Keratinocyte (primary cell): ENCODE data around the gene PLXNA3. TPM values are rescaled to one million over a fixed set of nuclear protein-coding genes. Genes with fewer than 3 reads are reported as not detected.

Source experiments
- DNase-seq: peaks from one replicate; pipeline ENCODE4 v3.0.0-alpha.2; 2011; ENCODE audit warnings: low read depth, missing footprints, low spot score
- FAIRE-seq: peaks from 2 replicates; lab custom pipeline; 2011; peaks lifted over from hg19 to GRCh38; lab: Jason Lieb, UNC
- H2AFZ ChIP-seq: 2 replicates; pipeline ENCODE4 v1.6.0; 2012; ENCODE audit warnings: low read length, control low read depth, inconsistent platforms; ENCODE audit not compliant: control insufficient read depth
- H3K27ac ChIP-seq: 2 replicates; pipeline ENCODE4 v1.5.1; 2011; ENCODE audit warnings: low read length; ENCODE audit not compliant: control insufficient read depth, insufficient read depth
- H3K27me3 ChIP-seq: 3 replicates; pipeline ENCODE4 v1.6.0; 2011; ENCODE audit warnings: low read length; ENCODE audit not compliant: control insufficient read depth, insufficient read depth; ENCODE audit errors: extremely low read depth
- H3K36me3 ChIP-seq, 2 experiments: 2 replicates in 1 of 2; 3 replicates in 1 of 2; pipeline ENCODE4 v1.5.1; 2011; ENCODE audit warnings: low read length in 2 of 2, mild to moderate bottlenecking in 1 of 2; ENCODE audit not compliant: control insufficient read depth in 2 of 2, insufficient read depth in 2 of 2; ENCODE audit errors: extremely low read depth in 1 of 2
- H3K4me1 ChIP-seq: 3 replicates; pipeline ENCODE4 v1.5.1; 2011; ENCODE audit warnings: low read length; ENCODE audit not compliant: control insufficient read depth, insufficient read depth; ENCODE audit errors: extremely low read depth
- H3K4me2 ChIP-seq: 3 replicates; pipeline ENCODE4 v1.6.0; 2011; ENCODE audit warnings: low read depth, low read length; ENCODE audit not compliant: control insufficient read depth, insufficient read depth; ENCODE audit errors: extremely low read depth
- H3K4me3 ChIP-seq, 3 experiments: fragments of 200-600 bp in 1 of 3; sonication (generic) in 1 of 3; 2 replicates in 2 of 3; 3 replicates in 1 of 3; pipeline ENCODE4 v1.5.1; 2011 to 2016; ENCODE audit warnings: low read length in 3 of 3, mild to moderate bottlenecking in 3 of 3, control low read depth in 2 of 3, inconsistent platforms in 1 of 3, low read depth in 1 of 3, mixed read lengths in 1 of 3, mixed run types in 1 of 3, moderate library complexity in 1 of 3; ENCODE audit not compliant: control insufficient read depth in 2 of 3, insufficient read depth in 2 of 3; ENCODE audit errors: extremely low read depth in 1 of 3
- H3K79me2 ChIP-seq: 2 replicates; pipeline ENCODE4 v1.6.0; 2012; ENCODE audit warnings: low read length; ENCODE audit not compliant: control insufficient read depth, insufficient read depth
- H3K9ac ChIP-seq: 3 replicates; pipeline ENCODE4 v1.6.0; 2011; ENCODE audit warnings: low read length; ENCODE audit not compliant: control insufficient read depth, insufficient read depth; ENCODE audit errors: extremely low read depth
- H3K9me1 ChIP-seq: 3 replicates; pipeline ENCODE4 v1.6.0; 2011; ENCODE audit warnings: low read length; ENCODE audit not compliant: control insufficient read depth, insufficient read depth; ENCODE audit errors: extremely low read depth
- H3K9me3 ChIP-seq: 2 replicates; pipeline ENCODE4 v1.5.1; 2012; ENCODE audit warnings: low read depth, low read length; ENCODE audit not compliant: control insufficient read depth
- H4K20me1 ChIP-seq: 3 replicates; pipeline ENCODE4 v1.6.0; 2011; ENCODE audit warnings: low read length; ENCODE audit not compliant: control insufficient read depth, insufficient read depth; ENCODE audit errors: extremely low read depth
- EZH2 ChIP-seq: IDR thresholded peaks from one replicate; pipeline ENCODE4 v1.6.1; 2012; ENCODE audit warnings: inconsistent platforms, mild to moderate bottlenecking, low read length, moderate library complexity
- dilution Hi-C: fragments of 300-500 bp; cut with MboI; formaldehyde crosslinking; loops from one replicate; pipeline ENCODE4 v1.7.0; 2020; ENCODE audit warnings: low sequenced_read_pairs; ENCODE audit not compliant: extremely low pct_ligation_motif_present
- polyA plus RNA-seq, 5 experiments: library from polyadenylated mRNA; depleted of rRNA in 3 of 5; stranded (reverse) in 3 of 5; stranded (forward) in 1 of 5; unstranded in 1 of 5; fragments of >200 nt; gene quantifications; 1 replicate in 1 of 5; 2 replicates in 3 of 5; 3 replicates in 1 of 5; pipeline versions ENCODE4 v1.2.1 to v1.2.3, GENCODE V29; 2011 to 2012; ENCODE audit warnings: missing spikeins in 2 of 5, low read depth in 1 of 5, low replicate concordance in 1 of 5
- TF ChIP-seq, protein P1 (sequence below), 3 experiments: IDR thresholded peaks in 1 of 3; conservative IDR thresholded peaks in 1 of 3; optimal IDR thresholded peaks in 1 of 3; 2 replicates in 2 of 3; 3 replicates in 1 of 3; pipeline versions ENCODE3 to v1.5.1; 2011; ENCODE audit warnings: low read length in 3 of 3, mild to moderate bottlenecking in 3 of 3, moderate library complexity in 2 of 3, control low read depth in 1 of 3, inconsistent platforms in 1 of 3; ENCODE audit not compliant: insufficient read depth in 2 of 3; ENCODE audit errors: extremely low read depth in 1 of 3

The PLXNA3 gene
- polyA plus RNA-seq, 1 donor (not counting 4 experiments of a cell fraction or from before 2014, with no cell fraction given), result 7.6 TPM

DNA sequence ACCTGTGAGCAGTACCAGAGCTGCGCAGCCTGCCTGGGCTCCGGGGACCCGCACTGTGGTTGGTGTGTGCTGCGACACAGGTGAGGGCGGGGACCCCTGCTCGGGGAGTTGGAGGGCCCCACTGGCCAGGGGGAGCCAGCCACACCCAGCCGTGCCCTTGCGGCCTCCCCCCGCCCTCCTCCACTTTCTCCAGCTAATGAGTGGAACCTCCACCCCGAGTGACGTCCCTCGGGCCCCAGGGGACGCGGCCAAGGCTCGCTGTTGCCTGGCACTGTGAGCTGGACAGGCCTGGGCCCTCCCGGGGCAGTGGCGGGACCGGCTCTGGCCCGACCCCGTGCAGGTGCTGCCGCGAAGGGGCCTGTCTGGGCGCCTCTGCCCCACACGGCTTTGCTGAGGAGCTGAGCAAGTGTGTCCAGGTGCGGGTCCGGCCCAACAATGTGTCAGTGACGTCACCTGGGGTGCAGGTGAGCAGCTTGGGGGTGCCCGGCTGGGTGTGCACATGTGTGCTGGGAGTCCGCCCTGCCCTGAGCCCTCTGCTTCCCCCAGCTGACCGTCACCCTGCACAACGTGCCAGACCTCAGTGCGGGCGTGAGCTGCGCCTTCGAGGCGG, 5.6 kb downstream of the PLXNA3 start:
- Histone ChIP-seq H3K9me3 (no peaks in the 10 kb centered on the region), H3K36me3 (peaks cover 0 to 3% of the 10 kb centered on the region in 2 experiments), H3K4me2 (no peak overlapping the region), H3K4me3 (no peak overlapping the region), H3K4me1 (peaks cover 4% of the 10 kb centered on the region), H3K9ac (no peak overlapping the region), H2AFZ (no peak overlapping the region), H4K20me1 (no peaks in the 10 kb centered on the region), H3K27me3 (no peaks in the 10 kb centered on the region), H3K27ac (no peak overlapping the region), H3K9me1 (no peaks in the 10 kb centered on the region), H3K79me2 (peaks cover 7% of the 10 kb centered on the region)
- dilution Hi-C loops, result no loop called here
- FAIRE-seq (no peak), DNase-seq (no peak)
- TF ChIP-seq, protein P1, sequence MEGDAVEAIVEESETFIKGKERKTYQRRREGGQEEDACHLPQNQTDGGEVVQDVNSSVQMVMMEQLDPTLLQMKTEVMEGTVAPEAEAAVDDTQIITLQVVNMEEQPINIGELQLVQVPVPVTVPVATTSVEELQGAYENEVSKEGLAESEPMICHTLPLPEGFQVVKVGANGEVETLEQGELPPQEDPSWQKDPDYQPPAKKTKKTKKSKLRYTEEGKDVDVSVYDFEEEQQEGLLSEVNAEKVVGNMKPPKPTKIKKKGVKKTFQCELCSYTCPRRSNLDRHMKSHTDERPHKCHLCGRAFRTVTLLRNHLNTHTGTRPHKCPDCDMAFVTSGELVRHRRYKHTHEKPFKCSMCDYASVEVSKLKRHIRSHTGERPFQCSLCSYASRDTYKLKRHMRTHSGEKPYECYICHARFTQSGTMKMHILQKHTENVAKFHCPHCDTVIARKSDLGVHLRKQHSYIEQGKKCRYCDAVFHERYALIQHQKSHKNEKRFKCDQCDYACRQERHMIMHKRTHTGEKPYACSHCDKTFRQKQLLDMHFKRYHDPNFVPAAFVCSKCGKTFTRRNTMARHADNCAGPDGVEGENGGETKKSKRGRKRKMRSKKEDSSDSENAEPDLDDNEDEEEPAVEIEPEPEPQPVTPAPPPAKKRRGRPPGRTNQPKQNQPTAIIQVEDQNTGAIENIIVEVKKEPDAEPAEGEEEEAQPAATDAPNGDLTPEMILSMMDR (optimal IDR thresholded peaks at IDR 0.05 in 1 of 3, IDR thresholded peaks at IDR 0.05 in 1 of 3, conservative IDR thresholded peaks at IDR 0.05 in 1 of 3; ENCODE audit: extremely low read depth in 1 of 3, insufficient read depth in 2 of 3, low read length in 3 of 3), result no peak
- no peak for TF ChIP-seq EZH2

DNA sequence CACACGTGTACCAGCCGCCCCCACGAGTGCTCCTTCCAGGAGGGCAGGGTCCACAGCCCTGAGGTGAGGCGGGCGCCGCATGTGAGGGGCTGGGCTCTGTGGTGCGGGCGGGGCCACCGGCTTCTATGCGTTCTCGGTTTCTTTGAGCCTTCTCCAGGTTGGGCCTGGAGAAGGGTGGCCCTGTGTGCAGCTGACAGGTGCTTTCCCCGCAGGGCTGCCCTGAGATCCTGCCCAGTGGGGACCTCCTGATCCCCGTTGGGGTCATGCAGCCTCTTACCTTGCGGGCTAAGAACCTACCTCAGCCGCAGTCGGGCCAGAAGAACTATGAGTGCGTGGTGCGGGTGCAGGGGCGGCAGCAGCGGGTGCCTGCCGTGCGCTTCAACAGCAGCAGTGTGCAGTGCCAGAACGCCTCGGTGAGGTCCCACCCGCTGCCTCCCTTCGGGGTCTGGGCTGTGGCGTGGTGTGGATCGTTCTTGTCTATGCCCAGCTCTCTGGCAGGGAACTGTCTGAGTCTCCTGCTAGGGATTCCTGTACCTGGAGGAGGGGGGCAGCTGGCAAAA, 6.8 kb downstream of the PLXNA3 start:
- no peak overlapping the region for H2AFZ ChIP-seq
- H3K27me3 ChIP-seq, result no peaks in the 10 kb centered on the region
- H3K9me1 ChIP-seq, result no peaks in the 10 kb centered on the region
- H3K4me1 ChIP-seq, result peaks cover 3% of the 10 kb centered on the region
- H3K4me2 ChIP-seq, result no peak overlapping the region
- no peak overlapping the region for H3K27ac ChIP-seq
- TF ChIP-seq EZH2, result no peak
- TF ChIP-seq, protein P1 (optimal IDR thresholded peaks at IDR 0.05 in 1 of 3, IDR thresholded peaks at IDR 0.05 in 1 of 3, conservative IDR thresholded peaks at IDR 0.05 in 1 of 3; ENCODE audit: extremely low read depth in 1 of 3, insufficient read depth in 2 of 3, low read length in 3 of 3), result no peak
- H3K79me2 ChIP-seq, result peaks cover 2% of the 10 kb centered on the region
- FAIRE-seq, result no peak
- H3K9ac ChIP-seq, result no peak overlapping the region
- no peaks in the 10 kb centered on the region for H4K20me1 ChIP-seq
- H3K9me3 ChIP-seq, result no peaks in the 10 kb centered on the region
- peaks cover 0 to 4% of the 10 kb centered on the region in 2 experiments for H3K36me3 ChIP-seq
- H3K4me3 ChIP-seq, result no peak overlapping the region
- DNase-seq, result no peak
- dilution Hi-C loops, result no loop called here
